GM12891 (cell line): Measurements from ENCODE around the gene ZSCAN5C. TPM values are rescaled to one million over a fixed set of nuclear protein-coding genes. Genes with fewer than 3 reads are reported as not detected.

Experiments used
- DNase-seq: peaks from one replicate; pipeline ENCODE4 v3.0.0; 2011; ENCODE audit warnings: low spot score; ENCODE audit not compliant: insufficient read length
- FAIRE-seq: peaks from 2 replicates; lab custom pipeline; 2011; peaks lifted over from hg19 to GRCh38; lab: Jason Lieb, UNC
- PAX5 ChIP-seq: IDR thresholded peaks from 2 replicates; pipeline ENCODE4 v1.6.1; 2011; ENCODE audit warnings: low read length, moderate library complexity, mild to moderate bottlenecking; ENCODE audit not compliant: insufficient read depth, severe bottlenecking
- POLR2A ChIP-seq: IDR thresholded peaks from 2 replicates; pipeline ENCODE4 v1.6.1; 2011; ENCODE audit warnings: low read depth, low read length, control low read depth
- POLR2AphosphoS5 ChIP-seq: IDR thresholded peaks from 2 replicates; pipeline ENCODE4 v1.6.1; 2011; ENCODE audit warnings: low read depth, low read length, control low read depth
- POU2F2 ChIP-seq: IDR thresholded peaks from 2 replicates; pipeline ENCODE4 v1.6.1; 2011; ENCODE audit warnings: low read depth, mild to moderate bottlenecking, control low read depth, low read length, moderate library complexity
- SPI1 ChIP-seq: IDR thresholded peaks from 2 replicates; pipeline ENCODE4 v1.6.1; 2011; ENCODE audit warnings: low read depth, low read length, control low read depth
- TAF1 ChIP-seq: IDR thresholded peaks from 2 replicates; pipeline ENCODE4 v1.6.1; 2011; ENCODE audit warnings: low read depth, low read length, control low read depth
- polyA plus RNA-seq: library from polyadenylated mRNA; unstranded; fragments of >200 nt; gene quantifications from one replicate; pipeline ENCODE4 v1.2.1, GENCODE V29; 2012; ENCODE audit warnings: low read depth, missing spikeins, inconsistent platforms; ENCODE audit not compliant: missing spikeins

ZSCAN5C gene
- polyA plus RNA-seq = not detected

GRCh38 chr19:56201973-56202372 lies at the start of gene ZSCAN5C:
TSS of gene ZSCAN5C (plus strand) at chr19:56202273. CDS start at chr19:56205914, 3,641 bp downstream.
- FAIRE-seq = no peak
- TF ChIP-seq SPI1 (no peak), PAX5 (no peak), POU2F2 (no peak), TAF1 (no peak), POLR2AphosphoS5 (no peak), POLR2A (no peak)
- no peak for DNase-seq

GRCh38 chr19:56152644-56153043 lies 49.4 kb upstream of the ZSCAN5C start:
- TF ChIP-seq POLR2AphosphoS5 (no peak), TAF1 (no peak), POU2F2 (no peak), POLR2A (no peak), PAX5 (no peak), SPI1 (no peak)
- no peak for DNase-seq
- no peak for FAIRE-seq

- no peak for DNase-seq
- FAIRE-seq = no peak
- TF ChIP-seq POU2F2 (no peak), POLR2A (no peak), SPI1 (no peak), TAF1 (no peak), PAX5 (no peak), POLR2AphosphoS5 (no peak)
Observed at GRCh38 chr19:56153507-56153906, 48.6 kb upstream of the ZSCAN5C start.

- FAIRE-seq (no peak), DNase-seq (no peak)
- no peak for TF ChIP-seq TAF1
- TF ChIP-seq POLR2AphosphoS5 = no peak
- no peak for TF ChIP-seq PAX5
- no peak for TF ChIP-seq POLR2A
- no peak for TF ChIP-seq POU2F2
- no peak for TF ChIP-seq SPI1
Observed at GRCh38 chr19:56155124-56155687, 46.9 kb upstream of the ZSCAN5C start.

- TF ChIP-seq POLR2A (no peak), PAX5 (no peak), POLR2AphosphoS5 (no peak), TAF1 (no peak), POU2F2 (no peak), SPI1 (no peak)
- FAIRE-seq (no peak), DNase-seq (no peak)
Observed at GRCh38 chr19:56156768-56157167, 45.3 kb upstream of the ZSCAN5C start.

- FAIRE-seq (no peak), DNase-seq (no peak)
- TF ChIP-seq POU2F2 (no peak), TAF1 (no peak), POLR2A (no peak), POLR2AphosphoS5 (no peak), PAX5 (no peak), SPI1 (no peak)
Observed at GRCh38 chr19:56158170-56158757, 43.8 kb upstream of the ZSCAN5C start.

GRCh38 chr19:56159009-56159559 lies 43.0 kb upstream of the ZSCAN5C start:
- FAIRE-seq (no peak), DNase-seq (no peak)
- no peak for TF ChIP-seq SPI1
- no peak for TF ChIP-seq POLR2A
- TF ChIP-seq POLR2AphosphoS5 = no peak
- no peak for TF ChIP-seq POU2F2
- no peak for TF ChIP-seq TAF1
- TF ChIP-seq PAX5 = no peak

GRCh38 chr19:56159622-56160271 lies 42.3 kb upstream of the ZSCAN5C start:
- TF ChIP-seq POU2F2 (no peak), POLR2AphosphoS5 (no peak), PAX5 (no peak), POLR2A (no peak), SPI1 (no peak), TAF1 (no peak)
- no peak for DNase-seq
- no peak for FAIRE-seq

GRCh38 chr19:56161534-56161933 lies 40.5 kb upstream of the ZSCAN5C start:
- no peak for TF ChIP-seq SPI1
- no peak for TF ChIP-seq TAF1
- no peak for TF ChIP-seq PAX5
- TF ChIP-seq POLR2A = no peak
- TF ChIP-seq POLR2AphosphoS5 = no peak
- TF ChIP-seq POU2F2 = no peak
- no peak for FAIRE-seq

More at GRCh38 chr19:56161534-56161933, 40.5 kb upstream of the ZSCAN5C start:
- DNase-seq = no peak
